Measurements from ENCODE around the gene ZFX. TPM values are rescaled to one million over a fixed set of nuclear protein-coding genes. Genes with fewer than 3 reads are reported as not detected.

The ZFX gene
- total and polyA plus RNA-seq, 11 donors, result 6.4 to 70.5 (median 41.4) TPM

DNA sequence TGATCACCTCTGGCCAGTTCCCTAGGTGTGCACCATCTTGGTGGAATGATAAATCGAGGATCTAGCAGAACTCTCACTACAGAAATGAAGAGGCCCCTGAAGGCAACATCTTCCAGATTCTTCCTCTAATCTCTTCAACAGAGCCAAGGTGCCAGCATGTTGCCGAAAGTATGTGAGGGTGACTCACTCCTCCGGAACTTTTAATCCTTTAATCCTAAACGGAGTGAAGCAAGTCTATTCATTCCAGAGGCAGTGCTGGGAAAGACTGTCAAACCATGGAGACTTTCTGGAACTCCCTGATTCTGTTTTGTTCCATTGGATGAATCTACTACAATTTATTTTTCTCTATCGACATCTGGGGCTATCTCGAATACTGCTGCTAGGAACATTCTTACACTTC is 95.7 kb downstream of the ZFX start:
- H3K9me3 ChIP-seq, result no peaks in the 10 kb centered on the region
- TF ChIP-seq, protein P1, sequence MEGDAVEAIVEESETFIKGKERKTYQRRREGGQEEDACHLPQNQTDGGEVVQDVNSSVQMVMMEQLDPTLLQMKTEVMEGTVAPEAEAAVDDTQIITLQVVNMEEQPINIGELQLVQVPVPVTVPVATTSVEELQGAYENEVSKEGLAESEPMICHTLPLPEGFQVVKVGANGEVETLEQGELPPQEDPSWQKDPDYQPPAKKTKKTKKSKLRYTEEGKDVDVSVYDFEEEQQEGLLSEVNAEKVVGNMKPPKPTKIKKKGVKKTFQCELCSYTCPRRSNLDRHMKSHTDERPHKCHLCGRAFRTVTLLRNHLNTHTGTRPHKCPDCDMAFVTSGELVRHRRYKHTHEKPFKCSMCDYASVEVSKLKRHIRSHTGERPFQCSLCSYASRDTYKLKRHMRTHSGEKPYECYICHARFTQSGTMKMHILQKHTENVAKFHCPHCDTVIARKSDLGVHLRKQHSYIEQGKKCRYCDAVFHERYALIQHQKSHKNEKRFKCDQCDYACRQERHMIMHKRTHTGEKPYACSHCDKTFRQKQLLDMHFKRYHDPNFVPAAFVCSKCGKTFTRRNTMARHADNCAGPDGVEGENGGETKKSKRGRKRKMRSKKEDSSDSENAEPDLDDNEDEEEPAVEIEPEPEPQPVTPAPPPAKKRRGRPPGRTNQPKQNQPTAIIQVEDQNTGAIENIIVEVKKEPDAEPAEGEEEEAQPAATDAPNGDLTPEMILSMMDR (IDR thresholded peaks at IDR 0.05), result no peak
- no peak for TF ChIP-seq POLR2A (IDR thresholded peaks at IDR 0.05)
- no peak for ATAC-seq
- no peaks in the 10 kb centered on the region for H3K36me3 ChIP-seq
- 58 to 65% (median 61%) methylated on average over 6 of the region's 6 CpGs for WGBS, 4 donors
- intact Hi-C loops (cut with DNase I), result loop anchor here in 1 of 10 donors (10.0 kb wide), 1 partner anchor 160 kb away; no protein-coding TSS in a partner anchor
- H3K27ac ChIP-seq, result peak overlapping the region in 1 of 12 donors; percentile 3
- DNase-seq, result no peak
- no peak overlapping the region for H3K4me3 ChIP-seq
- H3K4me1 ChIP-seq, result no peaks in the 10 kb centered on the region
- peaks cover 0 to 6% (median 0%) of the 10 kb centered on the region in 9 donors for H3K27me3 ChIP-seq

DNA sequence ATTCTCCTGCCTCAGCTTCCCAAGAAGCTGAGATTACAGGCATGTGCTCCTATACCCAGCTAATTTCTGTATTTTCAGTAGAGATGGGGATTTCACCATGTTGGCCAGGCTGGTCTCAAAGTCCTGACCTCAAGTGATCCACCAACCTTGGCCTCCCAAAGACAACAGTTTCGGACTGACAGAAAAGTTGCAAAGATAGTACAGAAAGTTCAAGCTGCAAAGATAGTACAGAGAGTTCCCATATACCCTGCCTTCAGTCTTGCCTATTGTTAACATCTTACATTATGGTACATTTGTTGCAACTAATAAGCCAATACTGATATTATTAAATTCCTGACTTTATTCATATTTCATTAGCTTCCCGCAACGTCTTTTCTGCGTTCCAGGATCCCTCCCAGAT is 98.5 kb downstream of the ZFX start:
- no peaks in the 10 kb centered on the region for H3K36me3 ChIP-seq
- DNase-seq (no peak), ATAC-seq (no peak)
- H3K9me3 ChIP-seq, result no peaks in the 10 kb centered on the region
- H3K27ac ChIP-seq, result no peak overlapping the region
- peaks cover 0 to 26% (median 0%) of the 10 kb centered on the region in 9 donors for H3K27me3 ChIP-seq
- TF ChIP-seq POLR2A (IDR thresholded peaks at IDR 0.05), result no peak
- TF ChIP-seq, protein P1 (IDR thresholded peaks at IDR 0.05), result no peak
- no peak overlapping the region for H3K4me3 ChIP-seq
- no peaks in the 10 kb centered on the region for H3K4me1 ChIP-seq
- 89 to 95% (median 92%) methylated on average over 4 of the region's 4 CpGs for WGBS, 4 donors
- intact Hi-C loops (cut with DNase I), result loop anchor here in 1 of 10 donors (10.0 kb wide), 1 partner anchor 163 kb away; no protein-coding TSS in a partner anchor

DNA sequence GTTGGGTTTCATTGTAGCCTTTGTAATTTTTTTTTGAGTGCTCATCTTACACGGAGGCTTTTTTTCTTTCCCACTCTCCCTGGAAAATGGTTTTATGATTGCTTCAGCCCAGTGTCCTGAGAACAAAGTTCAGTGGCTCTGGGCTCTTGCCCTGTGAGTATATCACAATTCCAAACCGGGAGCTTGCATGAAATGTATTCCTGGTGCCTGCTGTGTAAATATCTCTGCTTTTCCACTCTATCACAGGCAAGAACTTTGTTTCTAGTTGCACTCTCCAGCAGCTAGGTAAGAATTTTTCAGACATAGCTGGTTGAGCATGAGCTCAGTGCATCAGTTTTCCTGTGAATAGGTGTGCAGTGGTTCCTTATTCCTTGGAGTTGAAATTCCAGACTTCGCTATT is 103.5 kb downstream of the ZFX start:
- DNase-seq (no peak), ATAC-seq (no peak)
- H3K27me3 ChIP-seq, result peaks cover 0 to 51% (median 0%) of the 10 kb centered on the region in 9 donors
- H3K4me1 ChIP-seq, result no peaks in the 10 kb centered on the region
- 64 to 77% (median 74%) methylated on average over 3 of the region's 3 CpGs for WGBS, 4 donors
- H3K4me3 ChIP-seq, result no peak overlapping the region
- H3K9me3 ChIP-seq, result no peaks in the 10 kb centered on the region
- H3K36me3 ChIP-seq, result no peaks in the 10 kb centered on the region
- TF ChIP-seq, protein P1 (IDR thresholded peaks at IDR 0.05), result no peak
- no peak for TF ChIP-seq POLR2A (IDR thresholded peaks at IDR 0.05)
- intact Hi-C loops (cut with DNase I), result loop anchor here in 1 of 10 donors (10.0 kb wide), 2 partner anchors 122 to 242 kb away; no protein-coding TSS in a partner anchor
- no peak overlapping the region for H3K27ac ChIP-seq

DNA sequence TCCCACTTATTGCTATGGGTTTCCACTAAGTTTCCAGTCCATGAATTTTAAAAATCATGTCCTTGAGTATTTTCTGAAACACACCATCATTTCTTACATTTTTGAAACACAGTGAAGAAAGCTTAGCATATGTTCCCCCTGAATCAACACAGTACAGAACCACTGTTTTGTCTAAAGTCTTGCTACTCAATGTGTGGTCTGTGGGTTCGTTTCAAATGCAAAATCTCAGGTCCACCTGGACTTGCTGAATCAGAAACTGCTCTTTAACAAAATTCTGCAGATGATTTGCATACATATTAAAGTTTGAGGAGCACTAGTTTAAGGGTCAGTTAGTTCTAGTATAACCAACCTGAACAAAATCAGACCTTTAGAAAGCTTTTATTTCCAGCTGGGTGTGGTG is 103.9 kb downstream of the ZFX start:
- ATAC-seq (no peak), DNase-seq (no peak)
- intact Hi-C loops (cut with DNase I), result loop anchor here in 1 of 10 donors (10.0 kb wide), 2 partner anchors 121 to 241 kb away; no protein-coding TSS in a partner anchor
- Histone ChIP-seq H3K4me3 (no peak overlapping the region), H3K27me3 (peaks cover 0 to 49% (median 0%) of the 10 kb centered on the region in 9 donors), H3K36me3 (no peaks in the 10 kb centered on the region), H3K9me3 (no peaks in the 10 kb centered on the region), H3K4me1 (no peaks in the 10 kb centered on the region), H3K27ac (no peak overlapping the region)
- WGBS, 4 donors, result 44 to 74% (median 63%) methylated on average over 1 of the region's 1 CpG
- TF ChIP-seq, protein P1 (IDR thresholded peaks at IDR 0.05), result no peak
- TF ChIP-seq POLR2A (IDR thresholded peaks at IDR 0.05), result no peak

Measured in heart left ventricle (tissue), 16 donors.